Calu3 (cell line): ENCODE measurements around the gene TAPBPL. TPM values are rescaled to one million over a fixed set of nuclear protein-coding genes. Genes with fewer than 3 reads are reported as not detected.

Experiments
- BruUV-seq: library from RNA; stranded (reverse); fragments of 400-500 nt; replicated peaks from 2 replicates; lab custom pipeline; 2021; lab: Mats Ljungman, UMichigan
- CTCF ChIA-PET: fragments of 300-600 bp; sonication (Branson Sonifier 250); formaldehyde crosslinking; loops from one replicate; lab custom pipeline; 2022; ENCODE audit warnings: antibody characterized with exemption; lab: Charles Lee
- DNase-seq: peaks from one replicate; pipeline ENCODE4 v3.0.0; 2022
- H3K27ac Mint-ChIP-seq: one replicate; pipeline ENCODE4 v1.8.0; 2022; ENCODE audit warnings: mixed read lengths; ENCODE audit not compliant: unreplicated experiment
- H3K27me3 Mint-ChIP-seq: one replicate; pipeline ENCODE4 v1.8.0; 2022; ENCODE audit warnings: mixed read lengths; ENCODE audit not compliant: unreplicated experiment
- H3K36me3 Mint-ChIP-seq: one replicate; pipeline ENCODE4 v1.8.0; 2022; ENCODE audit warnings: mild to moderate bottlenecking, moderate library complexity, mixed read lengths; ENCODE audit not compliant: insufficient read depth, unreplicated experiment
- H3K4me1 Mint-ChIP-seq: one replicate; pipeline ENCODE4 v1.8.0; 2022; ENCODE audit warnings: mild to moderate bottlenecking, low read depth, mixed read lengths; ENCODE audit not compliant: unreplicated experiment
- H3K4me3 Mint-ChIP-seq: one replicate; pipeline ENCODE4 v1.8.0; 2022; ENCODE audit warnings: mild to moderate bottlenecking, low read depth, moderate library complexity, mixed read lengths; ENCODE audit not compliant: unreplicated experiment
- H3K9me3 Mint-ChIP-seq: one replicate; pipeline ENCODE4 v1.8.0; 2022; ENCODE audit warnings: low read depth, mixed read lengths; ENCODE audit not compliant: unreplicated experiment
- CTCF ChIP-seq: fragments of 200-600 bp; IDR thresholded peaks from one replicate; pipeline ENCODE4 v1.8.0; 2022; ENCODE audit warnings: antibody characterized with exemption; ENCODE audit not compliant: unreplicated experiment
- intact Hi-C: fragments of 100-400 bp; cut with micrococcal nuclease; formaldehyde crosslinking; loops from one replicate; pipeline ENCODE4 v1.10.0; 2022; ENCODE audit not compliant: unreplicated experiment
- total RNA-seq: library from RNA; stranded (reverse); gene quantifications from 2 replicates; pipeline ENCODE4 v1.2.3, GENCODE V29; 2022

TAPBPL gene
- total RNA-seq, 1 experiment from 2014 or later: 28.0 TPM

- Mint-ChIP-seq H3K27me3 (no peaks in the 10 kb centered on the region), H3K4me1 (no peaks in the 10 kb centered on the region), H3K4me3 (no peak overlapping the region), H3K36me3 (peaks cover 11% of the 10 kb centered on the region), H3K27ac (no peak overlapping the region), H3K9me3 (peaks cover 4% of the 10 kb centered on the region)
- BruUV-seq: no TSS peak
- CTCF ChIA-PET: no interaction called here
- no peak for TF ChIP-seq CTCF
- intact Hi-C loops: no loop called here
- DNase-seq: no peak
Observed at GRCh38 chr12:6407236-6407954, 44.4 kb upstream of the TAPBPL start.

GRCh38 chr12:6416596-6416995 lies 35.2 kb upstream of the TAPBPL start:
- DNase-seq: no peak
- H3K36me3 Mint-ChIP-seq: no peaks in the 10 kb centered on the region
- TF ChIP-seq CTCF: no peak
- no TSS peak for BruUV-seq
- intact Hi-C loops: no loop called here
- no peaks in the 10 kb centered on the region for H3K4me1 Mint-ChIP-seq
- CTCF ChIA-PET: no interaction called here
- H3K4me3 Mint-ChIP-seq: no peak overlapping the region
- no peak overlapping the region for H3K27ac Mint-ChIP-seq
- H3K9me3 Mint-ChIP-seq: no peaks in the 10 kb centered on the region
- no peaks in the 10 kb centered on the region for H3K27me3 Mint-ChIP-seq

GRCh38 chr12:6418796-6419195 lies 33.0 kb upstream of the TAPBPL start:
- intact Hi-C loops: no loop called here
- CTCF ChIA-PET: interaction anchor here (1.0 kb wide), 1 partner anchor 96 kb away, joined by 3 read pairs; no protein-coding TSS in a partner anchor
- Mint-ChIP-seq H3K36me3 (no peaks in the 10 kb centered on the region), H3K27ac (no peak overlapping the region), H3K4me1 (peaks cover 3% of the 10 kb centered on the region), H3K27me3 (no peaks in the 10 kb centered on the region), H3K4me3 (no peak overlapping the region), H3K9me3 (no peaks in the 10 kb centered on the region)
- TF ChIP-seq CTCF: no peak
- no TSS peak for BruUV-seq
- DNase-seq: no peak

GRCh38 chr12:6420364-6420763 lies 31.5 kb upstream of the TAPBPL start:
- TF ChIP-seq CTCF: no peak
- intact Hi-C loops: loop anchor here (5.0 kb wide), 1 partner anchor 117 kb away; no protein-coding TSS in a partner anchor
- peaks cover 5% of the 10 kb centered on the region for H3K4me1 Mint-ChIP-seq
- no peaks in the 10 kb centered on the region for H3K9me3 Mint-ChIP-seq
- H3K27me3 Mint-ChIP-seq: no peaks in the 10 kb centered on the region
- no peaks in the 10 kb centered on the region for H3K36me3 Mint-ChIP-seq
- no peak overlapping the region for H3K4me3 Mint-ChIP-seq
- CTCF ChIA-PET: interaction anchor here (0.7 kb wide), 1 partner anchor 16 kb away, joined by 5 read pairs; no protein-coding TSS in a partner anchor
- no peak overlapping the region for H3K27ac Mint-ChIP-seq
- no TSS peak for BruUV-seq
- DNase-seq: no peak
